HEK293 (cell line): ENCODE results near the gene TMEM91.

Source experiments
- ELK4 ChIP-seq: IDR thresholded peaks from 2 replicates; pipeline ENCODE4 v1.6.1; 2011; ENCODE audit warnings: mild to moderate bottlenecking, low read depth, low read length, borderline replicate concordance
- GLI4 ChIP-seq: fragments of 450-650 bp; formaldehyde crosslinking; IDR thresholded peaks from 2 replicates; pipeline ENCODE4 v1.5.1; 2016; ENCODE audit warnings: missing biosample characterization, missing genetic modification characterization
- GLIS1 ChIP-seq: fragments of 450-650 bp; formaldehyde crosslinking; IDR thresholded peaks from 2 replicates; pipeline ENCODE4 v1.5.1; 2016; ENCODE audit warnings: missing biosample characterization, missing genetic modification characterization
- HOXA7 ChIP-seq: sonication (generic); formaldehyde crosslinking; IDR thresholded peaks from 2 replicates; pipeline ENCODE4 v1.8.1; 2022; ENCODE audit warnings: missing genetic modification reagents, borderline replicate concordance
- OSR2 ChIP-seq: fragments of 450-650 bp; formaldehyde crosslinking; IDR thresholded peaks from 2 replicates; pipeline ENCODE4 v1.5.1; 2016; ENCODE audit warnings: missing biosample characterization, missing genetic modification characterization
- PBX3 ChIP-seq: sonication (generic); formaldehyde crosslinking; IDR thresholded peaks from 2 replicates; pipeline ENCODE4 v1.8.1; 2022; ENCODE audit warnings: mild to moderate bottlenecking, moderate library complexity, missing genetic modification reagents
- PRDM1 ChIP-seq: fragments of 450-650 bp; formaldehyde crosslinking; IDR thresholded peaks from 2 replicates; pipeline ENCODE4; 2016; ENCODE audit warnings: missing biosample characterization, missing genetic modification characterization
- RBAK ChIP-seq: fragments of 450-650 bp; formaldehyde crosslinking; IDR thresholded peaks from 2 replicates; pipeline ENCODE4 v1.5.1; 2016; ENCODE audit warnings: missing biosample characterization, missing genetic modification characterization
- SCRT1 ChIP-seq: fragments of 450-650 bp; formaldehyde crosslinking; IDR thresholded peaks from 2 replicates; pipeline ENCODE4 v1.5.1; 2016; ENCODE audit warnings: missing biosample characterization, missing genetic modification characterization, borderline replicate concordance
- SCRT2 ChIP-seq: fragments of 450-650 bp; formaldehyde crosslinking; IDR thresholded peaks from 2 replicates; pipeline ENCODE4 v1.5.1; 2016; ENCODE audit warnings: missing biosample characterization, missing genetic modification characterization
- ZBTB21 ChIP-seq: fragments of 450-650 bp; formaldehyde crosslinking; IDR thresholded peaks from 2 replicates; pipeline ENCODE4 v1.5.1; 2017; ENCODE audit warnings: missing biosample characterization, missing genetic modification characterization
- ZBTB26 ChIP-seq: fragments of 450-650 bp; formaldehyde crosslinking; optimal IDR thresholded peaks from 2 replicates; pipeline ENCODE3; 2016; ENCODE audit warnings: missing biosample characterization, mild to moderate bottlenecking, missing genetic modification characterization
- ZEB2 ChIP-seq: fragments of 450-650 bp; formaldehyde crosslinking; IDR thresholded peaks from 2 replicates; pipeline ENCODE4 v1.5.1; 2016; ENCODE audit warnings: missing biosample characterization, missing genetic modification characterization
- ZFHX2 ChIP-seq: fragments of 450-650 bp; formaldehyde crosslinking; conservative IDR thresholded peaks from 2 replicates; pipeline ENCODE4 v1.5.1; 2016; ENCODE audit warnings: missing biosample characterization, missing genetic modification characterization
- ZNF114 ChIP-seq: fragments of 450-650 bp; formaldehyde crosslinking; IDR thresholded peaks from 2 replicates; pipeline ENCODE4 v1.5.0; 2017; ENCODE audit warnings: missing biosample characterization, missing genetic modification characterization
- ZNF132 ChIP-seq: fragments of 450-650 bp; formaldehyde crosslinking; IDR thresholded peaks from 2 replicates; pipeline ENCODE4 v1.5.1; 2017; ENCODE audit warnings: missing biosample characterization, missing genetic modification characterization, borderline replicate concordance
- ZNF157 ChIP-seq: fragments of 450-650 bp; formaldehyde crosslinking; IDR thresholded peaks from 2 replicates; pipeline ENCODE4 v1.5.1; 2016; ENCODE audit warnings: missing biosample characterization, missing genetic modification characterization
- ZNF16 ChIP-seq: fragments of 450-650 bp; formaldehyde crosslinking; IDR thresholded peaks from 2 replicates; pipeline ENCODE4 v1.5.1; 2016; ENCODE audit warnings: low read depth, missing biosample characterization, missing genetic modification characterization
- ZNF19 ChIP-seq: fragments of 450-650 bp; formaldehyde crosslinking; IDR thresholded peaks from 2 replicates; pipeline ENCODE4; 2016; ENCODE audit warnings: missing biosample characterization, missing genetic modification characterization, low read depth
- ZNF2 ChIP-seq: fragments of 450-650 bp; formaldehyde crosslinking; IDR thresholded peaks from 2 replicates; pipeline ENCODE4 v1.5.1; 2016; ENCODE audit warnings: missing biosample characterization, missing genetic modification characterization
- ZNF211 ChIP-seq: fragments of 450-650 bp; formaldehyde crosslinking; IDR thresholded peaks from 2 replicates; pipeline ENCODE4 v1.5.1; 2016; ENCODE audit warnings: low read depth, missing biosample characterization, missing genetic modification characterization
- ZNF221 ChIP-seq: fragments of 450-650 bp; formaldehyde crosslinking; IDR thresholded peaks from 2 replicates; pipeline ENCODE4 v1.5.1; 2017; ENCODE audit warnings: missing biosample characterization, missing genetic modification characterization, borderline replicate concordance
- ZNF26 ChIP-seq: fragments of 450-650 bp; formaldehyde crosslinking; IDR thresholded peaks from 2 replicates; pipeline ENCODE4 v1.5.1; 2016; ENCODE audit warnings: missing biosample characterization, missing genetic modification characterization
- ZNF280D ChIP-seq: fragments of 450-650 bp; formaldehyde crosslinking; IDR thresholded peaks from 2 replicates; pipeline ENCODE4 v1.5.1; 2016; ENCODE audit warnings: missing biosample characterization, missing genetic modification characterization
- ZNF366 ChIP-seq: fragments of 450-650 bp; formaldehyde crosslinking; conservative IDR thresholded peaks from 2 replicates; pipeline ENCODE4 v1.5.1; 2016; ENCODE audit warnings: missing biosample characterization, missing genetic modification characterization
- ZNF561 ChIP-seq: fragments of 450-650 bp; IDR thresholded peaks from 2 replicates; pipeline ENCODE4 v1.5.1; 2018; ENCODE audit warnings: missing biosample characterization, missing genetic modification characterization, borderline replicate concordance
- ZNF600 ChIP-seq: fragments of 450-650 bp; formaldehyde crosslinking; IDR thresholded peaks from 2 replicates; pipeline ENCODE4 v1.5.1; 2016; ENCODE audit warnings: missing biosample characterization, missing genetic modification characterization
- ZNF660 ChIP-seq: fragments of 450-650 bp; IDR thresholded peaks from 2 replicates; pipeline ENCODE4 v1.5.1; 2018; ENCODE audit warnings: missing biosample characterization, mild to moderate bottlenecking, missing genetic modification characterization
- ZNF692 ChIP-seq: fragments of 450-650 bp; formaldehyde crosslinking; IDR thresholded peaks from 2 replicates; pipeline ENCODE4 v1.5.1; 2016; ENCODE audit warnings: missing biosample characterization, missing genetic modification characterization
- ZNF701 ChIP-seq: fragments of 450-650 bp; formaldehyde crosslinking; IDR thresholded peaks from 2 replicates; pipeline ENCODE4 v1.5.1; 2016; ENCODE audit warnings: missing biosample characterization, missing genetic modification characterization
- ZNF76 ChIP-seq: fragments of 450-650 bp; formaldehyde crosslinking; IDR thresholded peaks from 2 replicates; pipeline ENCODE4; 2016; ENCODE audit warnings: low read depth, missing biosample characterization, missing genetic modification characterization, borderline replicate concordance

TMEM91 gene

GRCh38 chr19:41352609-41353465, 23.5 kb upstream of the TMEM91 start (continued):
- TF ChIP-seq ZEB2 (tag by site-specific recombination) (peak; percentile 72), ZBTB26 (tag by site-specific recombination) (peak; percentile 66), ZNF26 (tag by site-specific recombination) (no peak), ZNF211 (no peak), ZNF132 (no peak), ZNF114 (tag by site-specific recombination) (no peak), ZNF280D (tag by site-specific recombination) (no peak), GLI4 (no peak), ZNF16 (no peak), HOXA7 (CRISPR knock-in tag) (no peak), ZNF19 (tag by site-specific recombination) (no peak), SCRT1 (no peak), ZNF221 (tag by site-specific recombination) (no peak), ZNF600 (tag by site-specific recombination) (peak; percentile 52; the same call in 1 of the 2 replicates), ZNF692 (0 out of 2 replicates have a peak, but pooled peaks have one; percentile 60), OSR2 (tag by site-specific recombination) (peak; percentile 97), ZNF157 (tag by site-specific recombination) (no peak), ZFHX2 (tag by site-specific recombination) (peak; percentile 51), ZNF561 (tag by site-specific recombination) (0 out of 2 replicates have a peak, but pooled peaks have one; percentile 20), ZNF76 (peak; percentile 27; the same call in 1 of the 2 replicates), ZBTB21 (no peak), PRDM1 (tag by site-specific recombination) (0 out of 2 replicates have a peak, but pooled peaks have one; percentile 6), SCRT2 (tag by site-specific recombination) (no peak), ZNF366 (no peak), ZNF660 (tag by site-specific recombination) (no peak), GLIS1 (tag by site-specific recombination) (peak; percentile 95), PBX3 (CRISPR knock-in tag) (no peak; the same call in 1 of the 2 replicates), RBAK (no peak), ZNF2 (tag by site-specific recombination) (no peak), ZNF701 (no peak), ELK4 (no peak)
